ENCODE results near the gene CHMP2A. TPM values are rescaled to one million over a fixed set of nuclear protein-coding genes. Genes with fewer than 3 reads are reported as not detected.

CHMP2A gene
- total and polyA plus RNA-seq, 10 donors, result 79.9 to 124 (median 108) TPM

DNA sequence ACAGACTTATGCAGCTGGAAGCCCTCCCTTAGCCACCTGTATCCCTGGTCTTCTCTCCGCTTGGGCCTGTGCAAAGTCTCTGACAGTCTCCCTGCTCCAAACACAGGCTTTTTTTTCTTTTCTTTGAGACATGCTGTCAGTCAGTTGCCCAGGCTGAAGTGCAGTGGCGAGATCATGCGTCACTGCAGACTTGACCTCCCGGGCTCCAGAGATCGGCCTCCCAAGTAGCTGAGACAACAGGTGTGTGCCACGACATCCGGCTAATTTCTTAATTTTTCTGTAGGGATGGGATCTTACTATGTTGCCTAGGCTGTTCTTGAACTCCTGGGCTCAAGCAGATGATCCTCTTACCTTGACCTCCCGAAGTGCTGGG lies 16.7 kb upstream of the CHMP2A start:
- peaks cover 0 to 47% (median 20%) of the 10 kb centered on the region in 6 donors for H3K36me3 ChIP-seq
- H3K27ac ChIP-seq, result peak overlapping the region in 4 of 8 donors; percentile 38 to 99 (median 96)
- no peaks in the 10 kb centered on the region for H3K9me3 ChIP-seq
- peak; percentile 73 for DNase-seq
- H3K4me3 ChIP-seq, result peak overlapping the region in 1 of 8 donors; percentile 87
- TF ChIP-seq CTCF (IDR thresholded peaks at IDR 0.05 in 8 of 11, conservative IDR thresholded peaks at IDR 0.05 in 3 of 11) (no peak), POLR2A (IDR thresholded peaks at IDR 0.05) (no peak), POLR2AphosphoS5 (IDR thresholded peaks at IDR 0.05) (no peak)
- intact Hi-C loops (cut with DNase I; ENCODE audit: low total_unique reads), result no loop called here
- WGBS, 5 donors, result 89 to 98% (median 94%) methylated on average over 8 of the region's 8 CpGs
- H3K27me3 ChIP-seq (replicated peaks in 1 of 7), result no peaks in the 10 kb centered on the region
- H3K4me1 ChIP-seq, result peaks cover 10 to 48% (median 33%) of the 10 kb centered on the region in 6 donors

GRCh38 chr19:58570770-58571574 lies 16.1 kb upstream of the CHMP2A start:
- TF ChIP-seq POLR2AphosphoS5 (IDR thresholded peaks at IDR 0.05), result peak in 2 of 3 donors; percentile 16 to 43
- no peak for TF ChIP-seq CTCF (IDR thresholded peaks at IDR 0.05 in 8 of 11, conservative IDR thresholded peaks at IDR 0.05 in 3 of 11)
- no peak for TF ChIP-seq POLR2A (IDR thresholded peaks at IDR 0.05)
- intact Hi-C loops (cut with DNase I; ENCODE audit: low total_unique reads), result no loop called here
- Histone ChIP-seq H3K36me3 (peaks cover 0 to 53% (median 22%) of the 10 kb centered on the region in 6 donors), H3K4me3 (no peak overlapping the region), H3K4me1 (peaks cover 10 to 42% (median 32%) of the 10 kb centered on the region in 6 donors), H3K27ac (peak overlapping the region in 3 of 8 donors; percentile 38 to 98 (median 94)), H3K9me3 (no peaks in the 10 kb centered on the region), H3K27me3 (replicated peaks in 1 of 7) (no peaks in the 10 kb centered on the region)
- WGBS, 5 donors, result 91 to 96% (median 92%) methylated on average over 20 to 25 of the region's 25 CpGs
- peak; percentile 83 for DNase-seq

- Histone ChIP-seq H3K27me3 (replicated peaks in 1 of 7) (no peaks in the 10 kb centered on the region), H3K9me3 (no peaks in the 10 kb centered on the region), H3K36me3 (peaks cover 0 to 53% (median 22%) of the 10 kb centered on the region in 6 donors), H3K27ac (no peak overlapping the region), H3K4me3 (no peak overlapping the region), H3K4me1 (peaks cover 7 to 38% (median 29%) of the 10 kb centered on the region in 6 donors)
- 88 to 92% (median 89%) methylated on average over 7 to 8 of the region's 8 CpGs for WGBS, 5 donors
- DNase-seq, result peak; percentile 77
- no peak for TF ChIP-seq POLR2AphosphoS5 (IDR thresholded peaks at IDR 0.05)
- TF ChIP-seq CTCF (IDR thresholded peaks at IDR 0.05 in 8 of 11, conservative IDR thresholded peaks at IDR 0.05 in 3 of 11), result no peak
- no peak for TF ChIP-seq POLR2A (IDR thresholded peaks at IDR 0.05)
- intact Hi-C loops (cut with DNase I; ENCODE audit: low total_unique reads), result no loop called here
Measured at GRCh38 chr19:58569943-58570670, 15.2 kb upstream of the CHMP2A start.
